Thoracic aorta (tissue), 2 donors: ENCODE data around the gene RNF31. TPM values are rescaled to one million over a fixed set of nuclear protein-coding genes. Genes with fewer than 3 reads are reported as not detected.

ENCODE experiments used
- ATAC-seq: fragments of 150-250 bp; one replicate; pipeline ENCODE4 v1.8.0; 2017; ENCODE audit warnings: low read depth; ENCODE audit not compliant: insufficient number of reproducible peaks, low FRiP score
- DNase-seq: peaks from one replicate; pipeline ENCODE4 v3.0.0-alpha.2; 2020; ENCODE audit warnings: low spot score
- H3K27ac ChIP-seq, 2 donors: fragments of 200-600 bp; sonication (generic); 1 replicate in 1 of 2; 2 replicates in 1 of 2; pipeline ENCODE4 v1.5.1; 2016; ENCODE audit warnings: mild to moderate bottlenecking in 2 of 2, moderate library complexity in 2 of 2
- H3K27me3 ChIP-seq: fragments of 200-600 bp; sonication (generic); replicated peaks from 2 replicates; pipeline ENCODE4 v1.6.0; 2016; ENCODE audit warnings: mild to moderate bottlenecking; ENCODE audit not compliant: insufficient read depth
- H3K36me3 ChIP-seq: fragments of 200-600 bp; sonication (generic); one replicate; pipeline ENCODE4 v1.5.1; 2016
- H3K4me1 ChIP-seq, 2 donors: fragments of 200-600 bp; sonication (generic); 1 replicate in 1 of 2; 2 replicates in 1 of 2; pipeline versions ENCODE4 v1.5.1 to v1.6.0; 2016; ENCODE audit warnings: low read depth in 2 of 2, mild to moderate bottlenecking in 1 of 2; ENCODE audit not compliant: control insufficient read depth in 1 of 2
- H3K4me3 ChIP-seq: fragments of 200-600 bp; sonication (generic); 2 replicates; pipeline ENCODE4 v1.5.1; 2016; ENCODE audit warnings: mild to moderate bottlenecking
- H3K9me3 ChIP-seq: fragments of 200-600 bp; sonication (generic); 2 replicates; pipeline ENCODE4 v1.5.1; 2016
- total RNA-seq, 2 donors: library from RNA; depleted of rRNA; stranded (reverse); fragments of >200 nt; gene quantifications; one replicate each; pipeline versions ENCODE4 v1.1.0 to v1.2.3, GENCODE V29; 2016
- TF ChIP-seq, protein P1 (sequence below): fragments of 200-600 bp; sonication (generic); IDR thresholded peaks from one replicate; pipeline ENCODE4 v1.5.1; 2019; ENCODE audit warnings: antibody characterized with exemption

RNF31 gene
- total RNA-seq, 2 donors from 2014 or later: 60.4 to 94.6 TPM

DNA sequence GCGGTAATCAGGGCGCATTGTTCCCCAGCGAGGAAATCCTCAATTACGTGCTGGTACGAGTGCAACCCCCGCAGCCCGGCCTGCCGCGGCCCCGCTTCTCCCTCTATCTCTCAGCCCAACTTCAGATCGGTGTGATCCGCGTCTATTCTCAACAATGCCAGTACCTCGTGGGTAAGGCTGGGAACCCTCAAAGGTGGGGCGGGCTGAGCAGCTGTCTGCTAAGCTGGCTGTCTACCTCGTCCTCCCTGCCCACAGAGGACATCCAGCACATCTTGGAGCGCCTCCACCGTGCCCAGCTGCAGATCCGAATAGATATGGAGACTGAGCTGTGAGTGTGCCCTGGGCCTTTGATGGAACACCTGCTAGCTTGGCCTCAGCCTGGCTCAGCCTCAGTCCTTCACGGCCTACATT, 25.6 kb downstream of the RNF31 start:
- H3K4me3 ChIP-seq: no peak overlapping the region
- DNase-seq: no peak
- H3K36me3 ChIP-seq: peaks cover 3% of the 10 kb centered on the region

DNA sequence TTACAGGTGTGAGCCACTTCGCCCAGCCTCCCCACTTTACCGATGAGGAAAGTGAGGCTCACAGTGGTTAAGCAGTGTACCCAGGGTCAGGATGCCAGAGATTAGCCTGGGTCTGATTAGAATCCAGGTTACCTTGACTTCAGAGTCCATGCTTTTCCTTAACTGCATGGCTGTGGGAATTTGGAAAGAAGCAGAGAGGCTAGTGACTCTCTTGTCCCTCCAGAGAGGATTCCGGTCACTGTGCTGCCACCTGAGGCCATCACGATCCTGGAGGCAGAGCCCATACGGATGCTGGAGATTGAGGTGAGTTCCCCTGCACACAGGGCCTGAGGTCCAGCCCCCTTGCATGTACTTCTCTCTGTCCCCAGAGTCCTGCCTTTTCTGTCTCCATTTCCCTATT, 29.3 kb downstream of the RNF31 start:
- no peak for ATAC-seq
- Histone ChIP-seq H3K27me3 (no peaks in the 10 kb centered on the region), H3K36me3 (peaks cover 13% of the 10 kb centered on the region), H3K4me3 (no peak overlapping the region), H3K9me3 (no peaks in the 10 kb centered on the region), H3K27ac (no peak overlapping the region), H3K4me1 (peaks cover 0 to 11% of the 10 kb centered on the region in 2 donors)
- no peak for DNase-seq
- TF ChIP-seq, protein P1, sequence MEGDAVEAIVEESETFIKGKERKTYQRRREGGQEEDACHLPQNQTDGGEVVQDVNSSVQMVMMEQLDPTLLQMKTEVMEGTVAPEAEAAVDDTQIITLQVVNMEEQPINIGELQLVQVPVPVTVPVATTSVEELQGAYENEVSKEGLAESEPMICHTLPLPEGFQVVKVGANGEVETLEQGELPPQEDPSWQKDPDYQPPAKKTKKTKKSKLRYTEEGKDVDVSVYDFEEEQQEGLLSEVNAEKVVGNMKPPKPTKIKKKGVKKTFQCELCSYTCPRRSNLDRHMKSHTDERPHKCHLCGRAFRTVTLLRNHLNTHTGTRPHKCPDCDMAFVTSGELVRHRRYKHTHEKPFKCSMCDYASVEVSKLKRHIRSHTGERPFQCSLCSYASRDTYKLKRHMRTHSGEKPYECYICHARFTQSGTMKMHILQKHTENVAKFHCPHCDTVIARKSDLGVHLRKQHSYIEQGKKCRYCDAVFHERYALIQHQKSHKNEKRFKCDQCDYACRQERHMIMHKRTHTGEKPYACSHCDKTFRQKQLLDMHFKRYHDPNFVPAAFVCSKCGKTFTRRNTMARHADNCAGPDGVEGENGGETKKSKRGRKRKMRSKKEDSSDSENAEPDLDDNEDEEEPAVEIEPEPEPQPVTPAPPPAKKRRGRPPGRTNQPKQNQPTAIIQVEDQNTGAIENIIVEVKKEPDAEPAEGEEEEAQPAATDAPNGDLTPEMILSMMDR: no peak

More for the DNA sequence above, 25.6 kb downstream of the RNF31 start:
- Histone ChIP-seq H3K27me3 (no peaks in the 10 kb centered on the region), H3K27ac (no peak overlapping the region), H3K9me3 (no peaks in the 10 kb centered on the region), H3K4me1 (peaks cover 0 to 13% of the 10 kb centered on the region in 2 donors)
- TF ChIP-seq, protein P1: no peak
- ATAC-seq: no peak

DNA sequence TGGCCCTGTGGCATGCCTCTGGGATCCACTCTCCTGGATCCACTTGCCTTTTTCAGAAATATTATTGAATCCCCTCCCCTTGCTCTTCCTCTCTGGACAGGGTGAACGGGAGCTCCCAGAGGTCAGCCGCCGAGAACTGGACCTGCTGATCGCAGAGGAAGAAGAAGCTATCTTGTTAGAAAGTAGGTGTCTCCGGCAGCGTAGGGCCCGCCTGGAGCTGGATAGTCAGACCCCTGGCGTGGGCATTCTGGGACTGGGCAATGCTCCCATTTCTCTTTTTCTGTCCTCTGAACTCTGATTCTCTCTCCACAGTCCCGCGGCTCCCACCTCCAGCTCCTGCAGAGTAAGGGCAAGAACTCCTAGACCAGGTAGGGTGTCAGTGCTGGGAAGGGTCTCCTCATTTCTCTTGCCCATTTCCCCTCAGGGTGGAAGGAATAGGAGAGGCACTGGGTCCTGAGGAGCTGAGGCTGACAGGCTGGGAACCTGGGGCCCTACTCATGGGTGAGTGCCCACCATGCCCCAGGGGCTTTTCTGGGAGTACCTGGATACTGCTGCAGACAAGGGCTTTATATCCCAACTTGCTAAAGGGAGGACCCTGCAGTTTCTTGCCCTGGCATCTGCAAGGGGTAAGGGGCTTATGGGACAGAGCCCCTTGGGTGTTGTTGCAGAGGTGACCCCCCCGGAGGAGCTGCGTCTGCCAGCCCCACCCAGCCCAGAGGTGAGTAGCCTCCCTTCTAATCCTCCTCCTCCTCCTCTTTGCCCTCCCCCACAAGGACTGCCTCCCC, 29.9 kb downstream of the RNF31 start:
- Histone ChIP-seq H3K36me3 (peaks cover 18% of the 10 kb centered on the region), H3K4me1 (peaks cover 0 to 4% of the 10 kb centered on the region in 2 donors)
- TF ChIP-seq, protein P1: no peak

DNA sequence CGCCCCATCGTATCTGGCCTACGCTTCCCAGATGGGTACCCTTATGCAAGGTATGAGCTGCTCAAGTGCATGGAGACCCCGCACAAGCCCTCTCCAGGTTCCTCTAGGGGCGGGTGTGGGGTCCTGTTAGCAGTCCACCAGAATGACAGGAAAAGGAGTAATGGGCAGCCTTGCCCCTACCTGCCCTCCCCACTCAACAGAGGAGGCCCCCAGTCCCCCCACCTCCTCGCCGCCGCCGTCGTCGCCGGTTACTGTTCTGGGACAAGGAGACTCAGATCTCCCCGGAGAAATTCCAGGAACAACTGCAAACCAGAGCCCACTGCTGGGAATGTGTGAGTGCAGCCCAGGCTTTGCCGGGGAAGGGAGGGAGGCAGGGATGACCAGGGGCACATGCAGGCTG, 30.6 kb downstream of the RNF31 start:
- no peak overlapping the region for H3K27ac ChIP-seq
- DNase-seq (no peak), ATAC-seq (no peak)
- H3K36me3 ChIP-seq: peaks cover 24% of the 10 kb centered on the region
- H3K4me3 ChIP-seq: no peak overlapping the region
- H3K4me1 ChIP-seq: no peaks in the 10 kb centered on the region
- H3K9me3 ChIP-seq: no peaks in the 10 kb centered on the region
- no peaks in the 10 kb centered on the region for H3K27me3 ChIP-seq
- TF ChIP-seq, protein P1: no peak

More for the DNA sequence above, 29.9 kb downstream of the RNF31 start:
- ATAC-seq (no peak), DNase-seq (no peak)
- no peak overlapping the region for H3K4me3 ChIP-seq
- no peaks in the 10 kb centered on the region for H3K27me3 ChIP-seq
- H3K9me3 ChIP-seq: no peaks in the 10 kb centered on the region
- no peak overlapping the region for H3K27ac ChIP-seq

DNA sequence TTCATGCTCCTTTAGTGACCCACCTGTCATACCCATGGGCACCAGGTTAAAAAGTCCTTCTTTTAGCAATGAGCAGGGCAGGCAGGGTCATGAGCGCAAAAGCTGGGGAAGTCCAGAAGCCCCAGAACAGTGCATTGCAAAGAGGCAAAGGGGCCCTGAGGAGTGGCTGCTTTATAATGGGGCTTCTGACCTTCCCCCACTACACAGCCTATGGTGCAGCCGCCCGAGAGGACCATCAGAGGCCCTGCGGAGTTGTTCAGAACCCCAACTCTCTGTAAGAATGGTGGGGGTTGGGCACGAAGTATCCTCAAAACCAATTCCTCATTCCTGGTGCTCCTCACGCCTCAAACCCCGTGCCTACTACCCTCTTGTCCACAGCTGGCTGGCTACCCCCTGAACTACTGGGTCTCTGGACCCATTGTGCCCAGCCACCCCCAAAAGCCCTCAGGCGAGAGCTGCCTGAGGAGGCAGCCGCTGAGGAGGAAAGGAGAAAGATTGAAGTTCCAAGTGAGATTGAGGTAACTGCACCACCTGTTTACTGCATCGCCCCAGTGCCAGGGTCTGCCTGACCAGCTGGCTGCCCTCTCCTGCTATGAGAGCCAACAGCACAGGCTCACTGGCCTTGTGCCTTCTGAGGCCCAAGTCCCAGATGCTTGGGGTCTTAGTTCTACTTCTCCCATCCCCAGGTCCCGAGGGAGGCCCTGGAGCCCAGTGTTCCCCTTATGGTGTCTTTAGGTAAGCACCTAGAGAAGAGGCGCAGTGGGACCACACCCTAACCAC, 31.3 kb downstream of the RNF31 start:
- DNase-seq: no peak
- H3K27me3 ChIP-seq: no peaks in the 10 kb centered on the region
- no peaks in the 10 kb centered on the region for H3K4me1 ChIP-seq
- H3K4me3 ChIP-seq: no peak overlapping the region
- no peaks in the 10 kb centered on the region for H3K9me3 ChIP-seq
- H3K27ac ChIP-seq: no peak overlapping the region
- H3K36me3 ChIP-seq: peaks cover 31% of the 10 kb centered on the region
- TF ChIP-seq, protein P1: no peak
- ATAC-seq: no peak
